Measurements from ENCODE around the gene WDR45B.
"Not testable (repeated sequence)": the region's sequence is repeated elsewhere in the genome, so short reads cannot be mapped to it uniquely, and the experiment has no call there.

WDR45B gene

DNA sequence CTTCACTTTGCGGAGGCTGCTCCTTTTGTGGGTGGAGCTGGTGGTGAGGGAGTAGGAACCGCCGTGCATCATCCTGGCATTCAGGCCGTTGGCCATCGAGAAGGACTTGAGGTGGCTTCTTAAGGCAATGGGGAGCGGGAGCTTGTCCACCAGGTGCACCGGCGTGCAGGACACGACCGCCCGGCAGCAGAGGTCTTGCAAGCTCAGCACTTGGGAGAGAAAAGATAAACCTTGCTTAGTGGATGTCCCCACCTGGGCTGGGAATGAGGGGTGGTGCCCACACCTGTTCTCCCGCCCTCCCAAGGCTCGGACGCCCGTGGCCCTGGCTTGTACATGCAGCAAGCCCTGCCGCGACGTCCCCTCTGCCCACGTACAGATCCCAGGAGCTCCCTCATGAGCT, 9.7 kb upstream of the WDR45B start:
- no peak for DNase-seq (ENCODE audit: low read depth)

DNA sequence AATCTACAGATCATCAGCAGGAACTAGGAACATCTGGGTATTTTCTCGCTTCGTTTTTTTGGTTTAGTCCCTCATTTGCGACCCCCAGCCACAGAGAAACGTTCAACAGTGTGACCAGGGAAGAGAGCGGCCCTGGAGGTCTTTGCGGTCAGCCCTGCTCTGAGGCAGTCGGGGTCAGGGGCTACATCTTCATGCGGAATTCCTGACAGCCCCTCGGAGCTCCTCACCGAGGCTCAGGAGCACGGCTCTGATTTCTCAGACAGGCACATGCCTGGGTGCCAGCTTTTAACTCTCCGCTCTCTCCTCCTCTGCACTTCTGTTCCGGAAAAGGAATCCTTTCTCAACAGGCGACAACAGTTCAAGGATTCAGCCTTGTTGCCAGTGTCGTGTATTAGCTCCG, 8.0 kb upstream of the WDR45B start:
- no peak for DNase-seq (ENCODE audit: low read depth)

DNA sequence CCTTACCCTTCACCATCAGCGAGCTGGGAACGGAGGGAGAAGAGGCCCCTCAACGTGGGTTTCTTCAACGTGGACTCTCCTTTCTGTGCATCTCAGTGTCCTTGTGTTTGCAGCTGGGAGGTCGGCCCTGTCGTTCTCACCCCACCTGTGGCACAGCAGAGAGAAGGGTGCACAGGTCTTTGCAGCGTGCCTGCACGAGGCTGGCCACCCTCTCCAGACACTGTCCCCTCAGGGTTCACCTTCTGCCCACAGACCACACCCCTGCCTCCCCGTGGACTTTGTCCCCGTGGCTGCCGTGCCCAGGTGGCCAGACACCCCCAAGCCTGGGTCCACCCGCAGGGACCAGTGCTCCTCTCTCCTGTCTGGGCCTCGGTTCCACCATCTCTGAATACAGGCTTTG, 7.3 kb upstream of the WDR45B start:
- no peak for DNase-seq (ENCODE audit: low read depth)

DNA sequence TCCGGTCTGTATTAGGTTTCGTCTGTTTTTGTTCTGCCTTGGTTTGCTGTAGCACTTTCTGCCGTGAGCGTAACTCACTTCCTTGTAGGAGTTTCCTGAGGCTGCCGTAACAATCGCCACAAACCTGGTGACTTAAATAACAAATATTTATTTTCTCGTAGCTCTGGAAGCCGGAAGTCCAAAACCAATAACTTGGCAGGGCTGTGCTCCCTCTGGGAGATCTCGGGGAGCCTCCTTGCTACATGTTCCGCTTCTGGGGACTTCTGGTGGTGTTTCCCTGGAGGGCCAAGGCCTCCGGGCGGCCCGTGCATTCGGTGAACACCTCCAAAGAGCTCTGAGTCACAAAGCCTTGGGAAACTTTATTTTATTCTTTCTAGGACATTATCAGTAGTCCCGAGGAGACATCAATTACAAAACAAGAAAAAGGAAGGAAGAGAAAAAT, 6.8 kb upstream of the WDR45B start:
- DNase-seq (ENCODE audit: low read depth), result no peak

DNA sequence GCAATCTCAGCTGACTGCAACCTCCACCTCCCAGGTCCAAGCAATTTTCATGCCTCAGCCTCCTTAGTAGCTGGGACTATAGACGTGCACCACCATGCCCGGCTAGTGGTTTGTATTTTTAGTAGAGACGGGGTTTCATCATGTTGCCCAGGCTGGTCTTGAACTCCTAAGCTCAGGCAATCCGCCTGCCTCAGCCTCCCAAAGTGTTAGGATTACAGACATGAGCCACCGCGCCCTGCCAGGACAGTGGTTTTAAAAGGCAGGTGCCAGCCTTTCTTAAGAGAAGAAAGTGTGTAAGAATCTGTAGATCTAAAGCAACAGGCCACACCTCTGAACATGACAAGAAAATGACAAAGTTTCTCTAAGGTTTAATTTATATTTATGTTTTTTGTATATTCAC, 6.4 kb upstream of the WDR45B start:
- DNase-seq (ENCODE audit: low read depth), result not testable (repeated sequence)

DNA sequence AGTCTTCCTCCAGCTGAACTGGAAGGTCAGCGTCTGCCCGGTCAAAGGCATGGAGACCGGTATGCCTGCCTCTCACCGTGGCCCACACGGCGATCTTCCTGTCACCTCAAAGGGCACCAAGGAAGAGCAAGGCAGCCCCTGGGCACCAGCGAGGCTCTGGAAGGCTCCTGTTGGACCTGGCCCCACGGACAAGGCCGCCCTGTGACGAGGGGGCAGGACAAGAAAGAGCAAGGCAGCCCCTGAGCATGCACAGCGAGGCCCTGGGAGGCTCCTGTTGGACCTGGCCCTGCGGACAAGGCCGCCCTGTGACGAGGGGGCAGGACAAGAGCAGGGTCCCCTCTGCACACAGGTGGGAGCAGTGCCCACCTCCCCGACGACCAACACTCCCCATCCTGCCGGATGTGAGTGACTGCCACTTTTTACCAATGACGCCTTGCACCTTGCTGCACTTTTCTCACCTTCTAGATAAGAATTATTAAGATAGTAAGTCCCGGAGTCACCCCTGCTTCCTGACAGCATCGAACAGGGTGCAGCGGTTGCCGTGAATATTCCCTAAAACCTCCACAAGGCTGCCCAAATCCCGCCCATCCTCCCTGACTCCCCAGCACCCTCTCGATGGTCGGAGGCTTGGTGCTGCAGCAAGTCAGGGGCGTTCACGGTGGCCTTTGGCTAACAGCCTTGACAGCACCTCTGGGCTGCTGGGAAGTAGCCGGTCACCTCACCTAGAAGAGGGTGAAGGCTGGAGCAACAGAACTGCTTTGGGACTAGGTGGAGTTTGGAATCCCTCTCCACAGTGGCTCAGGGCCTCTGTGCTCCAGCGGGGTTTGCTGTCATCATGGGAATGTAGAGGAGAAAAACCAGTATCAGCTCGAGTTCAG, 5.6 kb upstream of the WDR45B start:
- no peak for DNase-seq (ENCODE audit: low read depth)

DNA sequence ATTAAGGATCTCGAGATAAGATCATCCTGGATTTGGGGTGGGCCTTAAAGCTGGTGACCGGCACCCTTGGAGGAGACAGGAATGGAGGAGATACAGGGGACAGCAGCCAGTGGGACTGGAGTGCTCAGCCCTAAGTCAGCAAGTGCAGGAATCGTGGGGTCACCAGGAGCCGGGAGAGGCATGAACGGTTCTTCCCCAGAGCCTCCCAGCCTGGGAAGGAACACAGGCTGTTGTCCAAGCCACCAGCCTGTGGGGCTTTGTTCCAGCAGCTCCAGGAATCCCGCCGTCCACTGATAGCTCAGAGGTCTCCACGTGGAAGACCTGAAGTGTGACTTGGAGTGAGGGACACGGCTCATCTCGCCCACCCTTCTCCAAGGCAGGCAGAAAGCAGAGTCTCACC, 2.5 kb upstream of the WDR45B start:
- no peak for DNase-seq (ENCODE audit: low read depth)

DNA sequence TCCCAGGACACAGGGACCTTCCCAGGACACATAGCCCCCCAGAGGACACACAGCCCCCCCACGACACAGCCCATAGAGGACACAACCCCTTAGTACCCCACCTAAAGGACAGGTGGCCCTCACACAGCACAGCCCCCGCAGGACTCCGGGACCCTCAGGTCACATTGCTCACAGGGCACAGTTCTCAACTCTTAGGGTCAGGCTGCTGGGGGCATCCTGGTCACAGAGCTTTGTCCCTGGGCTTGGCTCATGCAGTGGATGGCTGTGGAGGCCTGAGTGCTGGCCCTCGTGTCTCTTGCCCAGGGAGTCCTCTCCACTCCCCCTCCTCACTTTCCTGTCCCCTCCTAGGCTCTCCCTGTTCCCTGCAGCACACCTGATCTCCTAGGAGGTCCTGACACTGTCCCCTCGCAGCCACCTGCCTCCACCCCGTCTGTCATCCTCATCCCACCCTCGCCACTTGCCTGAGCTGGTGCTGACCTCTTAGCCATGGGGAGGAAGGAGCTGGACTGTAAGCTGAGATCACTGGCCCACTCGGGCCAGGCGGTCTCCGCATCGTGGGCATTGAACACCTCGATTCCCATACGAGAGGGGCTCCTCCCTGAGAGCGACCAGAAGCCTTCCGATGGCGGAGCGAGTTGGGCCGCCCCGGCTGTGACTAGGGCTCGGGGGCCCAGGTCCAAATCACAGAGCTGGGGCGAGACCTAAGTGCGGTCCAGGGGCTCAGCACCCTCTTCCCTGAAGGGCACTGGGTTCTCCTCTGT, 1.4 kb upstream of the WDR45B start:
- no peak for DNase-seq (ENCODE audit: low read depth)

DNA sequence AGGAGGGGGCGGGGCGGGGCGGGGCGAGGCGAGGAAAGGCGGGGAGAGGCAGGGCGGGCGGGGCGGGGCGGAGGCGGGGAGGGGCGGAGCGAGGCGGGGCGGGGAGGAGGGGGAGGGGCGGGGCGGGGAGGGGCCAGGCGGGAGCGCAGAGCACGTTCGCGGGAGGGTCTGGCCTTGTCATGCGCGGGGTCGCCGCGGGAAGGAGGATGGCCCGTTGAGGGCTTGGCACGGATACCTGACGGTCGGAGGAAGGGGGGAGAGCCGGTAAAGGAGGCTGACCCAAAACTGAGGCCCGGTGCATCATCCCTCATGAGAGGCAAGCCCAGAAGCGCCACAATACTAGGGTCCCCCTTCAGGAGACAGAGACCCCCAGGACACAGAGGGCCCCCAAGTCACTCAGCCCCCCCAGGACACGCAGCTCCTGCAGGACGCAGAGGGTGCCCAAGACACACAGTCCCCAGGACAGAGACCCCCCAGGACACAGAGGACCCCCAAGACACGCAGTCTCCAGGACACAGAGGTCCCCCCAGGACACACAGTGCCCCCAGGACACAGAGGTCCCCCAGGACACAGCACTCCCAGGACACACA, 593 bp upstream of the WDR45B start:
- no peak for DNase-seq (ENCODE audit: low read depth)

DNA sequence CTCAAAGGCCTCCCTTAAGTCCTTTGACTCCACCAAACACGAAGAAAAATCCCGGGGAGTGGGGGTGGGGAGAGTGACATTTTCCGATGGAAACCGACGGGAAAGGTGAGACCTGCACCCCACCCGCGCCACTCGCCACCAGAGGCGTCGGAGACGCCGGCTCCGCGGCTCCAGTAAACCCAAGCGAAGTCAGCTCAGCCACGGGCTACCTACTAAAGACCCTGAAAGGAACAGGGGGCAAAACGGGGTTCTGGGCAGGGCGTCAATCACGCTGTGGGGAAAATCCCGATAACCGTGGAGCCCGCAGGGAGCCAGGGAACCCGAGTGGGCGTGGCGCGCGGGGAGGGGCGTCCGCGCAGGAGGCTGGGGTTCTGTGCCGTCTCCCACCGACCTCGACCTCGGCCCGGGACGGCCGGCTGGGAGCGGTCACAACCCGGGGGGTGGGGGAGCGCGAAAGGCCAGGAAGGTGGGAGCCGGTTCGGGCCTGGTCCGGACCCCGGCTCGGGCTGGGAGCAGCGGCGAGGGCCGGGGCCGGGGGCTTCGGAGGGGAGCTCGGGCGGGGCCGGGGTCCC, 565 bp downstream of the WDR45B start:
- no peak for DNase-seq (ENCODE audit: low read depth)

DNA sequence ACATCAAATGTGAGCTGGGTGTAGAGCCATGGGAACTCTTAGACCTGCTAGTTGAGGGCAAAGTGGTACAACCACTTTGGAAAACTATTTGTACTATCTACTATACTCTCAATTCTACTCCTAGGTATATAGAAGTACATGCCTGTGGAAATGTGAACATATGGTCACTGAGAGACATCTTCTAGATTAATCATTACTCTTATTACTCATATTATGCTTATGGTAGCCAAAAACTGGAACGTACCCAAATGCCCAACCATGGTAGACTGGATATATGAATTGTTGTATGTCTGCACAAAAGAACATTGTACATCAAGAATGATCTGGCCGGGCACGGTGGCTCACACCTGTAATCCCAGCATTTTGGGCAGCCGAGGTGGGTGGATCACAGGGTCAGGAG, 2.7 kb downstream of the WDR45B start:
- DNase-seq (ENCODE audit: low read depth), result no peak

DNA sequence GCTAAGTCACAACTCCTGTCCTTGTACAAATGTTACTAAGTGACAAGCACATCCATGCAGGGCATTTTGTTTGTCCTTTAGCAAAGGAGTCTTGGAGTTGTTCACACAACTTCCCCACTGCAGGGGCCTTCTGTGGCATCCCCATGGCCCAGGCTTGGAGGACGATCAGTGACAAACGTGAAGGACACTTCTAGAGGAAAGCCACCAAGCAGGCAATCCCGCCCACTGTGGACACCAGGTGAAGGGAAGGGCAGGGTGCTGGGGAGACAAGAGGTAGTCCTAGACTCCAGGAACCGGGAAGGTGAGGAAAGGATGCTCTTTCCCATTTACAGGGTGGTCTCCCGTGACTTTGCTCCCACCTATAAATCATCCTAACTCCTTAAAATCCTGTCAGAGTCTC, 4.1 kb downstream of the WDR45B start:
- no peak for DNase-seq (ENCODE audit: low read depth)

DNA sequence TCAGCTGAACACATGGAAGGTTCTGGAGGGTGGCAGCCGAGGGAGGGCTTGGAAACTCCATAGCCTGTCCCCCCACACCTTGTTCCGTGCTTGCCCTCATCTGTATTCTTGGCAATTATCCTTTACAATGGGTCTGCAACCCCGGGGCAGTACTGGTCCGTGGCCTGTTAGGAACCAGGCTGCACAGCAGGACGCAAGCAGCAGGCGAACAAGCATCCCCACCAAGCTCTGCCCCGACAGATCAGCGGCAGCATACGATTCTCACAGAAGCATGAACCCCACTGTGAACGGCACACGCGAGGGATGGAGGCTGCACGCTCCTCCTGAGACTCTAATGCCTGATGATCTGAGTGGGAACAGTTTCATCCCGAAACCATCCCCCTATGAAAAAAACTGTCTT, 6.2 kb downstream of the WDR45B start:
- no peak for DNase-seq (ENCODE audit: low read depth)

DNA sequence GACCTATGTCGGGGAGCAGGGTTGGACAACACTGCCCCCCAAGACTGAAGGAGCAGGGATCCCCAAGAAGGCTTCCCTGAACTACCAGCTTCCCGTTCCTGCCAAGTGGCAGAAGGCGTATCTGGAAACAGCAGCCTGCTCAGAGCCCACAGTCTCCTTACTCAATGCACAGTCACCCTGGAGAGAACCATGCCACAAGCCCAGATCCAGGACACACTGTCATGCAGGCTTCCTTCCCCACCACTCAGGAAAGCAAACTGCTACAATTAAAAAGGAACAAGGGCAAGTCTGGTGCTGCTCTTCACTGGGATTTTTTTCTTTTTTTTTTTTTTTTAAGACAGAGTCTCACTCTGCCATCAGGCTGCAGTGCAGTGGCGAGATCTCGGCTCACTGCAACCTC, 8.2 kb downstream of the WDR45B start:
- DNase-seq (ENCODE audit: low read depth), result no peak

DNA sequence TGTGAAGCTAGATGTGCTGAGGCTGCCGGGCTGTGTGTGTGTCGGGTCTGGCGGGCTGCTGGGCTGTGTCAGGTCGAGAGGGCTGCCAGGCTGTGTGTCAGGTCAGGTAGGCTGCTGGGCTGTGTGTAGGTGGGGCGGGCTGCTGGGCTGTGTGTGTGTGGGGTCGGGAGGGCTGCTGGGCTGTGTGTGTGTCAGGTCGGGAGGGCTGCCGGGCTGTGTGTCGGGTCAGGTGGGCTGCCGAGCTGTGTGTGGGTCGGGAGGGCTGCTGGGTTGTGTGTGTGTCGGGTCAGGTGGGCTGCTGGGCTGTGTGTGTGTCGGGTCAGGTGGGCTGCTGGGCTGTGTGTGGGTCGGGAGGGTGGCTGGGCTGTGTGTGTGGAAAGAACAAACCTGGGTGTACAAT, 8.6 kb downstream of the WDR45B start:
- no peak for DNase-seq (ENCODE audit: low read depth)

DNA sequence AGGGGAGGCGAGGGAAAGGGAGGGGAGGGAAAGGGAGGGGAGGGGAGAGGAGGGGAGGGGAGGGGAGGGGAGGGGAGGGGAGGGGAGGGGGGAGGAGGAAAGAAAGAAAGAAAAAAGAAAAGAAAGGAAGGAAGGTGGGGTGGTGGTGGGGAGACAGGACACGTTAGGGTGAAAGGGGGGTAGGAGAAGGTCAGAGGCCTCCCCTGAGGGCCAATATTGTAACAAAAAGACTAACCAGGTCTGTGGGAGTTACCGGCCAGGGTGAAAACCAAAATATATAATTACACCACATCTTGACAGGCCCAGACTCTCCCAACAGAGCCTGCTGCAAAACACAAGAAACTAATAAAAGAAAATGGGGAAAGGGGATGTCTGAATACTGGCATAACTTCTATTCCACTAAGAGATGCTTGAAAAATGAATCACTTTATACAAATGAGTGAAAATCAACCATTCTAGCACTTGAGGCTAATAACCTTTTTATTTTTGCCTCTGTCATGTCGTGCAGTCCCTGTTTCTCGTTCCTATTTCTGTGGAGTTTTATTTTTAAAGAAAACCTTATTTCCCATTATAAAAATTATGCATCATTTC, 10.0 kb downstream of the WDR45B start:
- DNase-seq (ENCODE audit: low read depth), result no peak

DNA sequence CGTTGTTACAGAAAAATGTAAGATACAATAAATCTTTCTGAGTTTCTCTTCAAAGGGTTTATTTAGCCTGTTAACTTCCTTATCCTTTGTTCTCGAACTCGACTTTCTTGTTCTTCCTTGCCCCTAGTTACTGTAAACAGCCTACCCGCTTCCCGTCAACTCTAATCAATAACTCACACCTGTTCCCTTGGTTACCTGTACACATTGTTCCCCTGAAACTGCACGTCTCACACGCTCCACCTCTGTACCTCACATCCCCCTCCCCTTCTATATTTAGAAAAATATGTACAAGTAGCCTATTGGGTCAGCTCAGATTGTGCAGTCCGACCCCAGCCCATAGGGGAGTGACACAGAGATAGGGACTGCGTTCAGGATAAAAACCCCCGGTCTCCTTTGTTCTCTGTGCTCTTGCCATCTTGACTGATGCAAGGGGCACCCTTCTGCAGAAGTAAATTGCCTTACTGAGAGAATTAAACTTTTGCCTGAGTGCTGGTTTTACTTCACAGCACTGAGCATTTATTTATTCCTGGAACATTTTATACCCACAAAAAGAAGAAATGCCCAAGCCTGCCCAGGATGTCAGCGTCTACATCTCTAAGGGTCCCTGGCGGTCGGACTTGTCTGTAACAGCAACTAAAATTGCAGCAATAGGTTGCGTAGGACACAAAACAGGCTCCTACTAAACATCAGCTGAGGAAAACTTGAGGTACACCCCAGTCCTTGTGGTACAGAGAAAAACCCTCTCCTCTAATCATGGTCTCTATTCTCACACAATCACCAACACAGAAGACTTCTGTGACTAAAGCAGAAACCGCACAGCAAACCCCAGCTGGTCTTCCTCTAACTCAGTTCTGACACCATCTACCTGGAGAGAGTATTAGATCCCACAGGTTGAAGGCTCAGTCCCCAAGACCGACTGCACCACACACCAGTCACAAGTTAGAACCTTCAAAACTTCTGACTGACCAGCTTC, 11.3 kb downstream of the WDR45B start:
- no peak for DNase-seq (ENCODE audit: low read depth)

DNA sequence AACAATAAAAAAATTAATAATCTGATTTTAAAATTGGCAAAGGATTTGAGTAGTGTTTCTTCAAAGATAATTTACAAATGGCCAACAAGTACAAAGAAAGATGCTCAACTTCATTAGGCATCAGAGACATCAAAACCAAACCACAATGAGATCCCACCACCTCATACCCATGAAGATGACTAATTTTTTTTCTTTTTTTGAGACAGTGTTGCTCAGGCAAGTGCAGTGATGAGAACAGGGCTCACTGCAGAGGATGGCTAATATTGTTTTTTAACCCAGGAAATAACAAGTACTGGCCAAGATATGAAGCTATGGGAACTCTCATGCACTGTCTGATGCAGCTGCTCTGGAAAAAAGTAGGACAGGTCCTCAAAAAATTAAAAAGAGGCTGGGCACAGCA, 14.9 kb downstream of the WDR45B start:
- no peak for DNase-seq (ENCODE audit: low read depth)

DNA sequence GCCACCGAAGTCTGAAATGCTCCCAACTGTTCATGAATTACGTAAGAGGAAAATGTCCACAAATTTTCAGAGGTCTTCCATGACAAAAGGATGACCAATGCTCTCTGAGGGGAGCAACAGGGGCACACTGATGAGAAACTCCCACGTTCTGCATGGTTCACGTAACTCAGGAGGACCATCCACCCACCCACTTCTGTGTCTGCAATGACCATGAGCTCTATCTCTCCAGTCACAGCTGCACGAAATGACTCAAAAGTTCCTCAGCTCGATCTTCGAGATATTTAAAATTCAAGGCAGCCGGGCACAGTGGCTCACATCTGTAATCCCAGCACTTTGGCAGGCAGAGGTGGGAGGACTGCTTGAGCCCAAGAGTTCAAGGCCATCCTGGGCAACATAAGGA, 15.8 kb downstream of the WDR45B start:
- no peak for DNase-seq (ENCODE audit: low read depth)

DNA sequence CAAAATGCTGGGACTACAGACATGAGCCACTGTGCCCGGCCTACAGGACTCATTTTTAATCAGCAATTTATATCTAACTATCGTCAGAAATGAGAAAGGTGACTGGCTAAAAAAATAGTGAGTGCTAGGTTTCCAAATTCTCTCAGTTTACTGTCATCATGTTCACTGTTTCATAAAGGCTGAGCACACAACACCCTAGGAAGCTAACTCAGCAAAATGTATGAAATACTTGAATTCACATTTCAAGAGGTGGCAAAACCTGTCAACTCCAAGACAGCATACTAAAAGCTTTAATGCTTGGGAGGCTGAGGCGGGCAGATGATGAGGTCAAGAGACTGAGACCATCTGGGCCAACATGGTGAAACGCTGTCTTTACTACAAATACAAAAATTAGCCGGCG, 16.7 kb downstream of the WDR45B start:
- DNase-seq (ENCODE audit: low read depth), result no peak

DNA sequence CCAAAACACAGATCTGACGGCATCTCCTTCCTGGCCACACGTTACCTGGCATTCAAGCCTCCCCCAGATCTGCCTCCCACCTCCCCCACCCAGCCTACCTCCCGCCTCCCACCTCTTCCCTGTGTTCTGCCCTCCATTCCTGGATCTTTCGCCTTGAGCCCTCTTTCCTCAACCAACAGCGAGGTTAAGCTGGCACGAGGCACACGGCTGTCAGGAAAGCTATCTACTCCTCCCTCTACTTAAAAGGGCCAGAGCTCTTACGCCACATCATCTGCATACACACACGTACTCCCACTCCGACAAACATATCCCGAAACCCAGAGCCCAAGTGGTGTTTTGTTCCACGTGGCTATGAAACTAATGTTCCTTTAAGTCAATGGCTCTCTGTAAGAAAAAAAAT, 18.0 kb downstream of the WDR45B start:
- DNase-seq (ENCODE audit: low read depth), result no peak

Data from amniotic epithelial cell (primary cell).